Fibroblast of skin of left quadriceps (primary cell): ENCODE results near the gene NBEA.

ENCODE experiments used
- DNase-seq, 2 experiments: peaks; one replicate each; pipeline ENCODE4 v3.0.0-alpha.2; 2013; ENCODE audit warnings: low read depth in 2 of 2

The NBEA gene

DNA sequence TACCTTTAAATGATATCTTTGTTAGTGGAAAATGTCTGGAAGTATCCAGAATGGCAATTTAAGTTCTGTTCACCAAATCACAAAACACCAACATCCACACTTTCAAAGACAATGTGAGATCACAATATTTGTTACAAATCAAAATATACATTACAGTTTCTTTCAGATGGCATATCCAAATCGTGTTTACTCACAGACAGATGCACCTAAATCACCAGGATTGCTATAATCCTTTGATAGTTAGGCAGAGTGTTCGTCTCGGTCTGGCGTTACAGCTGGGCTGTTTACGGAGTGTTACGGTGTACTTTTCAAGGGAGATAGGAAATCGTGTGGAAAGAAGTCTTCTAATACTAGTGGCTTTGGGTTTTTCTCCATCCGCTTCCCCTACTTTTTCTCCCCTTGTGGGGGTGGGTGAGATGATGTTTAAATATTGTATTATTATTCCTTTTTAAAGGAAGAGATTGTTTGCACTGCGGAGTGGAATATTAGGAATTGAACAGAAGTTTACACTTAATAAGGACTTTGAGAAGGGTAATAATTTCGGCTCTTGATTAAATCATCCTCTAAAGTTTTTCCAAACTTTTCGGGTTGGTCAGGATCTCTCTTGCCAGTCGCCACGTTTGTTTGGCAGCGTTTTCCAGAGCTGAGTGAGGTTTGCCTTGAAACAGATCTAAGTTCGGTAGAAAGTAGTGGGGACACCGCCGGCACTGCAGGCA, 532.6 kb downstream of the NBEA start:
- DNase-seq, result no peak

DNA sequence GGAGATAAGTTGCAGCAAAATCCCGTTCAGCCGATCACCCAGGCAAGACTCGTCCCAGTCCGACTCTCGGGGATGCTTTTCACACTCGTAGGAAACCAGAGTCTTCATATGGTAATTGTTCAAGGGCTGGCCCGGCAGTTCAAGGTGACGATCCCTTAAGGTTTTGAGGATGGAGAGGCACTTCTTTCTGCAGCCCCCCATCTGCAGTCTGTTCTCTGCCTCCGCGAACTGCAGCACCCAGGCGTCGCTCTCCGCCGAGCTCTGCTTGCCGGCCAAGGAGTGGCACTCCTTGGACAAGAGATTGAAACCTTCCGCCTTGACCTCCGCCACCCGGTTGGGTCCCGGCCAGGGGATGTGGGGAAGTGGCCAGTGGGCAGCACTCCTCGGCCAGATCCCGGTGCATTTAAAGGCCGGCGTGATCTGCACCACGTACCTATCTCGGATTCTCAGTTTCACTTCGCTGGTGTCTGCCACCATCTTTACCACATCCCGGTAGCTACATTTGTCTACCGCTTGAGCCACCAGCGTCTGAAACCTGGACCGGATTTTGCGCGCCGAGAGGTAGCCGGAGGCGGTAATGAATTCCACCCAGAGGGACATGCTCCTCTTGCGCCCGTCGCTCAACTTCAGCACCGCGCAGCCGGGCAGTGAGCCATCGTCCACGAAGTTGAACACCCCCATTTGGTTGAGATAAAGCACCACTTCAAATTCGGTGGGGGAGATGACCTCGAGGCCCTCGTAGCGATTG, 533.3 kb downstream of the NBEA start:
- DNase-seq, result no peak

DNA sequence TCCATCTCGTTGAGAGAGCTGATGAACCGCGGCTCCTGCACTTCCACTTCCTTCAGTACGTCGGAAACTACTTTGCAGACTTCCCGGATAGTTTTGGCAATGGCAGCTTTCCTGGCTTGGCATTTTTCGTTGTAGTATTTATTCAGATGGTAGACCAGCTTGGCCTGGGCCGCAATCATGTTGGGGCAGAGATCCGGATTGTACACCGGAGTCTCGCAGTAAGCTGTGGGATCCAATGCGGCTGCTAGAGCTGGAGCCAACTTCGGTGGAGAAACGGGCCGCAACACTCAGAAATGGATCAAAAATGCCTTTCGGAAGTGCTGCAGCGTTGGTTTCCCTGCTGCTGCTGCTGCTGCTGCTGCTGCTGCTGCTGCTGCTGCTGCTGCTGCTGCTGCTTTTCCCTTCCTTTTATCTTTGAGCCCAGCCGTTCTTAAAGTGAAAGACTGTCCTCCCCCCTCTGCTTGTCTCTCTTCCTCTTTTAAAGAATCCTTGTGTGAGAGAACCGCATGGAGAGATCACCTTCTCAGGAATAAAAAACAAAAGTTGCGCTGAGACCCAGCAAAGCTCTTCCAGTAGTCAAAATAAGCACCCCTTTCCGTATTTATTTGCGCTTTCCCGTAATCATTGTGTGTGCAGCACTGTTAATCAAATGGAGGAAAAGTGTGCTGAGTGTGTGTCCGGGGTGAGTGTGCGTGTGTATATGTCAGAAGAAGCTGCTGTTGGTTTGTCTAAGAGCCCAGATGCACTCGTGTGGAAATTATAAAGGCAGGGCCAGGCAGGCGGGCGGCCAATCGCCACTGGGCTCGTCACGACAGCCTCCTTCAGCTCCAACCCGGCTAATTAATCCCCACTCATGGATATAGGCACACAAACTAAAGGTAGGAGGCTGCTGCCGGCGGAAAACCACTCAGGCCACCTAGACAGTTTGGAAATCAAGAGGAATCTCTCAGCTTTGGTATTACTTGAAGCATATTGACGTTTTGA, 534.2 kb downstream of the NBEA start, which contains the start of gene MAB21L1:
Gene MAB21L1, minus strand, starts transcription at position 730 of the 984 bp plus-strand sequence. Its CDS starts 551 bp downstream, at position 179.
- no peak for DNase-seq

DNA sequence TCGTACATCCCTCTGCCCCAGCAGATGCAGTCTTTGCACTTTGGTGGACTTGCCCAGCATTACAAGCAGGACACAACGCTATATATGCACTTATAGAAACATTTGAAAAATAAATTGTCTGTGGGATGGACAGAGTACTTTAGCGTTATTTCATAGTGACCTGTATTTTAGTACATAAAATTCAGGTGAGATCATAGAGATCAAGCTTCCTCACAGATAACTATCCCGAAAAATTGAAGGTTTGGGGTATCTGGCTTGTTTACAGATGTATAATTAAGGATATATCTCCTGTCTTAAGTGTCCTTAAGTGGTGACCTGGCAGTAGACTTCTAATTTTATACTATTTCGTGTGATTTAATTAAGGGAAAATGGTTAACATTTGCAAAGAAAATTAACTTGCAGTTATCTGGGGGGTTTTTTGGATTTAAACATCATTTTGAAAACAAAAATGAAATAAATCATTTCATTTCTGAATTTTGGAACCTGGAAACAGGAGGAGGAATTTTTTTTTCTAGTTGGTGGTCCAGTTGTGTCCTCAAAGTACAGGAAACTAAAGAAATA, 535.4 kb downstream of the NBEA start:
- DNase-seq, result no peak

DNA sequence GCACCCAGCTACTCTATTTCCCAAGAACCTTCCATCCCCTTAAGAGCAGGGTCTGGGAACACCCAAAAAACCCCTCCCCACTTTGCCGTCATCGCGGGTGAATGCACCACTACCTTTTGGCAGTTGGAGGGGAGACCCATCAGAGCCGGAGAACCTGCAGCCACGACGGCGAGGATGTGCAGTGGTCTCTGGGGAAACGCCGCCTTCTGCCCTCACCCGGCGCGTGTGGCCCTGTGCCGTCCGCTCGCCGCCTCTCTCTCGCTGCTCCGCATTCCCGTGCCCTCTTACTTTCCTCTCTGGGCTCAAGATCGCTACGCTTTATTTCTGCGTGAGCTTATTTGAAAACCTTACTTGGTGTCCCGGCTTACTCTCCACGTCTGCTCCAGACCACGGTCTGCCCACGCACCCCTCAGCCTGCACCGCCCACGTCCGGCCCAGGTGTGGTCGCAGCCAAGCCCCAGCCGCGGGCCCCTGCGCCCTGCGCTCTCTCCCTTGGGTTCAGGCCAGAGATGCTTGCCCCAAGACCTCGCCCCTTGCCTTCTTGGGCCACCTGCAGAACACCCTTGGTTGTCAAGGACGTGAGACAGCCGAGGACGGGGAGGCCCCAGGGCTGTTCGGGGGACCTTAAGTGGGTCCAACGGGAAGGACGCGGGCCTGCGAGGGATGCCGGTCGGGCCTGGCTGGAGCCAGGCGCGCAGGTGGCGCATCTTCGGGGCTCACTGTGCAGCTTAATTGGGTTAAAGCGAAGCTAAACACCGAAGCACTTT, 536.4 kb downstream of the NBEA start:
- no peak for DNase-seq

DNA sequence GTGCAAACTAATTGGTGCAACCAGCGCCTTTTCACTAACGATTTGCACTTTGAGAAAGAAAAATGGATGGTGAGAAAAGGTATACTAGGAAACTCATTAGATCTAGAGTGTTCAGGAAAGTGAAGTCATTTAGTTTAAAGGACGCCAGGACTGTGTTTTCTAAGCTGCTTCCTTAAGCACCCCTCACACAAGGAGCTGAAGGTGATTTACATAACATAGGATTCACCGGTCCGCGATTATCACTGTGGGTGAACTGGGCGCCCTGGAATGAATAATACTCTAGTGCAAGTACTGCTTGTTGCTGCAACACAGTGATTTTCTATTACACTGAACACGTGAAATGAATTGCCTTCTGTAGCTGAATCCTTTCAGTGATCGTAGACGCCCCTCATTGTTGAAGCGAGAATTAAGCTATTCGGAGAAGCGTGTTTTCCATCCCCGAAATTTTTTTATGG, 537.0 kb downstream of the NBEA start:
- no peak for DNase-seq

DNA sequence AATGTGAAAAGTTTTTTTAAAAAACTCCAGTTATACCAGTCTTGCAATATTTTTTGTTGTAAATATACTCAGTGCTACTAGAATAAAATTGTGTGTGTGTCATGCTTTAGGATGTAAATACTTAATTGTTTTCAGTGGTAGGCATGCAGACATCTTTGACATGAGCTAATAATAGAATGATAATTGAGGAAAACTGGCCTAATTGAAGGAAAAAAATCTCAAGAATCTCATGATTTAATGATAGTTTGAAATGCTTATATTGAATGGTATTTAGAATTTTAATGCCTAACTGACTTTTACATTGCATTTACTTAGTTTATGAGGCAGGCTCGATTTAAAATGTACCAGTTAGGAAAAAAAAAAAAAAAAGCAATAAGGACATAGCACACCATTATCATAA, 537.6 kb downstream of the NBEA start:
- DNase-seq, result no peak

DNA sequence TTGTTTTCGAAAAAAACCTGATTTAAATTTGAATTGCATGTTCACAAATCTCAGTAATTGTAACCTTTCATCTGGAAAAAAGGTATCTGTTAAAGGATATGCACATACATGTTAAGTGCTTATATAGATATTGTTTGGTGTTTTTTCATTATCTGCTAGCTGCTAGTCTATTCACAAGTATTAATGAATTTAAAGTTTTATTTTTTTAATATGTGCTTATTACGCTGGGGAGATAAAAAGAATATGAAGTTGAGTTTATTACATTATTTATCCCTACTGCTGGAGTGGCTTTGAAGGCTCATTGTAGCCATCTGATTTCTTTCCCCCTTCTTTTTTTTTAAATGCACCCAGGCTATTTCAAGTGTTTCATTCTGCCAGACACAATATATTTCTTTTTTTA, 538.3 kb downstream of the NBEA start:
- no peak for DNase-seq

DNA sequence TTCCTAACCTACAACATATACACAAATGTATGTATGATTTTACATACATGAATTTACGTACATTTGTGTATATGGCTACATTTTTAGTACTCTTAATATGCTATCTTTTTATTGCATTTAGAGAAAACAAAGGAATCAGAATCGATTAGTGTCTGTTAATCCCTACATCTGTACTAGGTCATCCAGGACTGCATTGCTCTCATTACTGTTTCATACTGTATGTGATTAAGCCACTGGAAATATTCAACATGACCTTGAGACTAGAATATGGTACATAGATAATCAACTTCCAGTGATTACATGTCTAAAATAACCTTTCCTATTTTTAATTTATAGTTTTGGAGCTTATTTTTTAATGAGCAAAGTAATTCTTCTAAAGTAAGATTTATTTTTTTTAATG, 539.7 kb downstream of the NBEA start:
- DNase-seq, result no peak

DNA sequence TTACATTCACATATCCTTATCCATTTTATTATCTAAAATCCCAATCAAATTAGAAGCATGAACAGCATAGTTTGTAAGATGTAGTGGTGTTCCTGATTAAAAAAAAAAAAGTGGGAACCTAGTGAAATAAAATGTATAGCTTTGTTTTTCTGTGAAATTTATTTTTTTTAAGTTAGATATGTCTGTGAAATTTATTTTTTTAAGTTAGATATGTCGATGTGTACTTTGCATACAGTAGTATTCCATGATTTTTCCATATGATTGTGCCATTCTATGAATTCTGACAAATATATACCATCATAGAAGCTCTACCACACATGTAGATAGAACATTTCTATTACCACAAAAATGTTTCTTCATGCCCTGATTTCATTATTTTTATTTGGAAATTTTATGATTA, 540.5 kb downstream of the NBEA start:
- no peak for DNase-seq

DNA sequence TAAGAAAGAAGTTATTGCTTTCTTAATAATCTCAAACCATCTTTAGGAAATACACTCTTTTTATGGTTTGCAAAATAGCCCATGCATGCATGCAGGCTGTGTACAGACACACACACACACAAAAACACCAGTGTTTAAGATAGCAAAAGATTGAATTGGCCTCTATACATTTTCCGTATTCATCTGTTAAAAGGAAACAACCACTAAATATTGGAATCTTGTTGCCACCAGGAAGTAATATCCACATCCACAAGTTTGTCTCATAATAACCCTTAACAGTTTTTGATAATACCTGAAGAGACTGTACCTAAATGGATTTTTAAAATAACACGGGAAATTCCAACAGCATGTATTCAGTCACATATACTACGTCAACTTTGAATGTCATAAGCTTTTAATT, 541.7 kb downstream of the NBEA start:
- no peak for DNase-seq

DNA sequence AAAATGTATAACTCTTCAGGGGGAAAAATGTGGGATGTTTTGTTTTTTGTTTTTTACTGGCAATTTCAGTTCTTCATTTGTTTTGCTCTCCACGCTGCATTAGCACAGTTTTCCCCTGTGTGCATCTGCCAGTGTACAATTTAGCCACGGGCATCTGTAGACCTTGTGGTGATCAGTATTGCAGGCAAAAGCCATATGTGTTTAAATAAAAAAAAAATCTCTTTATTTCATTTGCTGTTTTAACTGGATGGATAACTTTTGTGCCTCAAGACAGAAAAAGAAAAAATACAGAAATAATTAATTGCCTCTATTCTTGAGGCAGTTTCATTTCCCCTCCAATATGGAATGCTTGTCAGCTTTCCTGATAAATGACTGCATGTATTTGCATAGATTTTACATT, 542.3 kb downstream of the NBEA start:
- DNase-seq, result no peak

DNA sequence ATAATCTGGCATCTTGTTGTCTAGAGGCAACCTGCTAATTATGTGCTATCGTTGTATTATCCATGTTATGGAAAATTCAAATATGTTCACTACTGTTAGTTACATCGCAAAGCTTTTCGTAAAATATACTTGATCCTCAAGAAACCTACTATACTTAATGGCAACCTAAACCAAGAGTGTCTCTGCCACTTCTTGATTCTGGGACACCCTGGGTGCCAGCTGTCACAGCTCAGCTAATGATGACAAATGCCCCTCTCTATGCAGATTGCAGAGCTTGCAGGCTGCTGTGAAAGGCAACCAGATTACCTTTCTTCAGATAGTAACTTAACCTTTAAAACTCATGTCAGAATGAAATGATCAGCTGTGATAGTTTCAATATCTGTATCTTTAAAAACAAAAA, 543.4 kb downstream of the NBEA start:
- no peak for DNase-seq

DNA sequence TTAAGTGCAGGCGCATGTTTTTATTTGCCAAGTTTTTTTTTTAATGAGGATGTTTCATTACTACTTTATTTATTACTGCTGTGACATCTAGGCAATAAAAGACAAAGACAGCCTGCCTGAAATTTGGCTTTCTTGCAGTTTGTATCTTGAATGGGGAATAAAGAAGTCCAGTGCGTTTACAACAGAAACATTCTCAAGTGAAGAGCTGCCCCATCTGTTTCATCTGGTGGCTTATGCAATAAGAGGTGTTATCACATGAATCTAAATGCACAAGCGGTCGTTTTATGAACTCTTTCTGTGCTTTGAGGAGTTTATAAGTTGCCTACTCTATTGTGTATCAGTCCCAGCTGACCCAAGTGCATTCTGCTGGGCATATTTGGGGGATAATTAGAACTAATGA, 547.0 kb downstream of the NBEA start:
- no peak for DNase-seq

DNA sequence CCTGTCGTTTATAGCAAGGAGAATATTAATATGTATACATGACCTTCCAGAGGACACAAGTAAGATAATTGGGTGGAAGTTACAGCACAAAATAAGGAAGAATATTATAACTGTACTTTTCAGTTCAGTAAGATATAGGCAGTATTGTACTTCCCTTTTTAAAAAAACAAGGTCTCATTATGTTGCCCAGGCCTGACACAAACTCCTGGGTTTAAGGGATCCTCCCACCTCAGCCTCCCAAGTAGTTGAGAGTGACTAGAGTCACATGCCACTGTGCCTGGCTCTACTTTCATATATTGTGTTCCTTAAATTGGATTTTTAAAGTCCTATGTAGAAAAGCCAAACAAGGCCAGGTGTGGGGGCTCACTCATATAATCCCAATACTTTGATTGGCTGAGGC, 553.9 kb downstream of the NBEA start:
- DNase-seq, result no peak

DNA sequence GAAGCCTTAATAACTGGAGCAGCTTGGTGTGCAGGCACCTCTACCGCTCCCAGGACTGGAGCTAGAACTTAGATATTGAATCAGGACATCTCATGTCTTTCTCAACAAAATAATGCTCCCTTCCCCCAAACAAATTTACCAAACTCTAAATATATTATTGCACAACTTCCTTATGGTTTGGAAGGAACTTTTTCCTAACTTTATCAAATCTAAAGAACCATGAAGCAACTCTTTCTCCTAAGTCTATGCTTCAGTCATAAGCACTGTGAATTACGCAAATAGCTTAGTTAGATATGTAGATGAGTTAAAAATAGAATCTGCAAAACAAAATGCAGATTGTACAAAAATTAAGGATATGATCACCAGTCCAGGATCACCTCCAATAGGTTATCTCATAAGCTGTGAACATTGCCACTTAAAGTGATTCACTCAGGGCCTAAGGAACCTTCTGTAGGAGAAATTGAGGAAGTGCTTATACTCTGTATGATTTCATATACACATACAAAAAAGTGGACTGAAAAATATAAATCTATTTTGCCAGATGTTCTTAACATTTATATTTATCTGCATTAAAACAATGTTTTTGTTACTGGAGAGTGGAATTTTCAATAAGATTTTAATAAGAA, 554.8 kb downstream of the NBEA start:
- DNase-seq, result no peak

DNA sequence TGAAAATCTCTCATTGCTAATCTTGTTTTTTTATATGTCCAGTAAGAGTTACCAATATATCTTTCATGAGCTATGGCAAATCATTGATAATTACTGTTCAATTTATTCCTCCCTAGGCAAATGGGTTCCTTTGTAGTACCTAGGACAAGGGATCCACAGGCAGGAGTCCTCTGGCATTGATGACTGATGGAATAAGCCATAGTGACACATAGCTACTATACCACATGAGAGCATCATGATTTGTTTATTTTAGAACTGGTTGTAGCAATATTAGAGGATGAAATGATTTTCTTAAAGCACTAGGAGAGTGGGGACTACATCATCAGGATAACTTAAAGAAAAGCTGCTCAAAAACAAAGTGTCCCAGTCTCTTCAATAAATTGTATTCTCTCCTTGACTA, 556.2 kb downstream of the NBEA start:
- no peak for DNase-seq

DNA sequence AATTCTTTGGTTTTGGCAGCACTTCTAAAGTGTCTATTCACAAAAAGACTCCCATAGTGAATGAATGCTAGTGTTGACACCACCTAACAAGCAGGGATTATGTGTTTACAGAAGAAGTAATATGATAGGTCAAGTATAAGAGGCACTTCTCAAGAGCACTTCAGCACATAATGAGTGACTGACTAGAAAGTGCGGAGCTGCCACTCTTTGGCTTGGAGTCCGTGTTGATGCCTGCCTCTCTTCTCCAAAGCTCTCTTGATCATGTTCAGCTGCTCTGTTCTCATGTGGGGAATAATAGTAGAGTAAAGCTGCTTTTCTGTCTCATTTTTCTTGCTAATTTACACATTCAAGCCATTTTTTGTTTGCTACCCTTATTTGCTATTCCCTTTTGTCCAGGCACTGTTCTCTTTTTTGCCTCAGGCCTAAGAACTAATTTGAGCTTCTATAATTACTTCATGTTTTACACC, 557.2 kb downstream of the NBEA start:
- no peak for DNase-seq

DNA sequence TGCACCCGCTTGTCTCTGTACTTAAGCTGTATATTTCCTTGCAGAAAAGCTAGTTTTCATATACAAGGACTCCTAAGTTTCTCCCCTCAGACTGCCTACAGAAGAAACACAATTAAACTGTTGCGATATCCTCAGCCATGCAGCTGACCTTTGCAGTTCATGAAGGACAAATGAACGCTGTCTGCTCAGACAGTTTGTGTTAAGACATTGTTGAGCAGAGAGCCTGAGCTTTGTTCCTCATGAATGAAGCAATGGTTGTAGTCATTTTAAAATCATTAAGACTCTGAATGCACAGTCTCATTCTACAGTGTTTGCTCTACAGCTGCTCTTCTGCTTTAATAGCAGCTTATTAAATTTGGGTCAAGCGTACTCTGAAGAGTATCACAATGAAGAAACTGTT, 557.6 kb downstream of the NBEA start:
- DNase-seq, result no peak

DNA sequence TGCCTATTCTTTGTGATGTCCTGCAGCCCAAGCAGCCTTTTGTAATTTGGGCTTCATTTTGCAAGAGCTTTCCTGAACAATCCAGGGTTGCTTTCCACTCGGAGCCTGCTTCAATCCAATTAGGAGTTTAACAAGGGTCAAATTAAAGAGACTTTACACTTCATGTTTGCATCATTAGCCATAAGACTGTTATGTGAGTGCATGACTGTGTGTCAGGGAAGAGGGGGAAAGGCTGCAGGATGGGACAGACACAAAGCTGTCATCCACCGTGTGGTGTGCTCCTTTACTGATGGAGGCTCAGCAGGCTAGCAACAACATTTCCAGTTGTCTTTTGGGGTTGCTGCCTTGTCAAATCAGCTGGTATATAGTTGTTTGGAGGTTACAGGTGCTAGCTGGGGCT, 558.1 kb downstream of the NBEA start:
- no peak for DNase-seq
